GM23338 (cell line): Measurements from ENCODE around the gene CALCR. TPM values are rescaled to one million over a fixed set of nuclear protein-coding genes. Genes with fewer than 3 reads are reported as not detected.

Source experiments
- ATAC-seq: fragments of 200-7000 bp; cut with Tn5 transposase; 3 replicates; pipeline ENCODE4 v1.9.1; 2020
- DNase-seq: peaks from one replicate; pipeline ENCODE4 v3.0.0-alpha.2; 2015; ENCODE audit warnings: low spot score
- H2AFZ ChIP-seq: fragments of 200-600 bp; sonication (generic); 2 replicates; pipeline ENCODE4 v1.8.0; 2016; ENCODE audit warnings: antibody characterized with exemption, mild to moderate bottlenecking, moderate library complexity
- H3F3A ChIP-seq: fragments of 200-600 bp; sonication (generic); replicated peaks from 2 replicates; pipeline ENCODE4 v1.8.0; 2017; ENCODE audit warnings: antibody characterized with exemption, mixed run types, low read depth
- H3K27ac ChIP-seq: fragments of 200-600 bp; sonication (generic); 2 replicates; pipeline ENCODE4 v1.6.1; 2016; ENCODE audit warnings: low read depth
- H3K27me3 ChIP-seq: fragments of 200-600 bp; sonication (generic); 2 replicates; pipeline ENCODE4 v1.8.0; 2016; ENCODE audit warnings: mild to moderate bottlenecking, mixed run types, moderate library complexity; ENCODE audit not compliant: insufficient read depth
- H3K36me3 ChIP-seq: fragments of 200-600 bp; sonication (generic); 2 replicates; pipeline ENCODE4 v1.8.0; 2016; ENCODE audit warnings: mild to moderate bottlenecking; ENCODE audit not compliant: insufficient read depth
- H3K4me1 ChIP-seq: fragments of 200-600 bp; sonication (generic); 2 replicates; pipeline ENCODE4 v1.8.0; 2016; ENCODE audit warnings: mild to moderate bottlenecking, moderate library complexity; ENCODE audit not compliant: insufficient read depth
- H3K4me2 ChIP-seq: fragments of 200-600 bp; sonication (generic); 2 replicates; pipeline ENCODE4 v1.7.1; 2017; ENCODE audit warnings: mixed run types
- H3K4me3 ChIP-seq: fragments of 200-600 bp; sonication (generic); 2 replicates; pipeline ENCODE4 v1.6.1; 2016; ENCODE audit warnings: mixed run types
- H3K79me2 ChIP-seq: fragments of 200-600 bp; sonication (generic); replicated peaks from 2 replicates; pipeline ENCODE4 v1.8.0; 2017; ENCODE audit warnings: mild to moderate bottlenecking; ENCODE audit not compliant: insufficient read depth
- H3K9me2 ChIP-seq: fragments of 200-600 bp; sonication (generic); 2 replicates; pipeline ENCODE4 v1.8.0; 2017; ENCODE audit not compliant: insufficient read depth
- H4K20me1 ChIP-seq: fragments of 200-600 bp; sonication (generic); replicated peaks from 2 replicates; pipeline ENCODE4 v1.8.0; 2017; ENCODE audit warnings: mild to moderate bottlenecking; ENCODE audit not compliant: insufficient read depth
- H3K27ac Mint-ChIP-seq: 2 replicates; pipeline ENCODE4 v1.8.0; 2020; ENCODE audit warnings: inconsistent platforms, mild to moderate bottlenecking, moderate library complexity, mixed read lengths
- H3K27me3 Mint-ChIP-seq: 3 replicates; pipeline ENCODE4 v1.8.0; 2022; ENCODE audit warnings: low read depth, mild to moderate bottlenecking, moderate library complexity, mixed read lengths, inconsistent platforms; ENCODE audit not compliant: insufficient read depth, poor library complexity
- H3K36me3 Mint-ChIP-seq: 3 replicates; pipeline ENCODE4 v1.8.0; 2021; ENCODE audit warnings: low read depth, mild to moderate bottlenecking, inconsistent platforms, moderate library complexity, mixed read lengths
- H3K4me1 Mint-ChIP-seq: 3 replicates; pipeline ENCODE4 v1.8.0; 2020; ENCODE audit warnings: mild to moderate bottlenecking, inconsistent platforms, mixed read lengths
- H3K4me3 Mint-ChIP-seq: 3 replicates; pipeline ENCODE4 v1.8.0; 2021; ENCODE audit warnings: moderate library complexity, mild to moderate bottlenecking, inconsistent platforms, mixed read lengths
- H3K9me3 Mint-ChIP-seq: 3 replicates; pipeline ENCODE4 v1.8.0; 2020; ENCODE audit warnings: moderate library complexity, mild to moderate bottlenecking, inconsistent platforms, mixed read lengths
- CTCF ChIP-seq, 2 experiments: fragments of 200-600 bp in 1 of 2; sonication (generic) in 1 of 2; conservative IDR thresholded peaks; 2 replicates each; pipeline versions ENCODE4 v1.5.1 to v1.6.1; 2016 to 2017; ENCODE audit warnings: antibody characterized with exemption in 2 of 2, low read depth in 2 of 2, mild to moderate bottlenecking in 2 of 2, moderate library complexity in 1 of 2
- NANOG ChIP-seq: IDR thresholded peaks from 2 replicates; pipeline ENCODE4 v1.6.1; 2016; ENCODE audit warnings: antibody characterized with exemption, borderline replicate concordance
- ZNF462 ChIP-seq: fragments of 250-450 bp; sonication (Bioruptor Pico); IDR thresholded peaks from 2 replicates; pipeline ENCODE4 v1.5.0; 2020; ENCODE audit warnings: mild to moderate bottlenecking, moderate library complexity
- polyA plus RNA-seq: library from polyadenylated mRNA; unstranded; fragments of >200 nt; fragmentation: Nextera tagmentation; extraction: Ambion mirVana; gene quantifications from 2 replicates; pipeline ENCODE4 v1.2.1, GENCODE V29; 2016
- total RNA-seq: library from RNA; depleted of rRNA; stranded (reverse); fragments of >200 nt; shearing (Covaris generic); gene quantifications from 2 replicates; pipeline ENCODE4 v1.2.3, GENCODE V29; 2014

CALCR gene
- total and polyA plus RNA-seq, 2 experiments from 2014 or later: 0.32 to 1.6 TPM

DNA sequence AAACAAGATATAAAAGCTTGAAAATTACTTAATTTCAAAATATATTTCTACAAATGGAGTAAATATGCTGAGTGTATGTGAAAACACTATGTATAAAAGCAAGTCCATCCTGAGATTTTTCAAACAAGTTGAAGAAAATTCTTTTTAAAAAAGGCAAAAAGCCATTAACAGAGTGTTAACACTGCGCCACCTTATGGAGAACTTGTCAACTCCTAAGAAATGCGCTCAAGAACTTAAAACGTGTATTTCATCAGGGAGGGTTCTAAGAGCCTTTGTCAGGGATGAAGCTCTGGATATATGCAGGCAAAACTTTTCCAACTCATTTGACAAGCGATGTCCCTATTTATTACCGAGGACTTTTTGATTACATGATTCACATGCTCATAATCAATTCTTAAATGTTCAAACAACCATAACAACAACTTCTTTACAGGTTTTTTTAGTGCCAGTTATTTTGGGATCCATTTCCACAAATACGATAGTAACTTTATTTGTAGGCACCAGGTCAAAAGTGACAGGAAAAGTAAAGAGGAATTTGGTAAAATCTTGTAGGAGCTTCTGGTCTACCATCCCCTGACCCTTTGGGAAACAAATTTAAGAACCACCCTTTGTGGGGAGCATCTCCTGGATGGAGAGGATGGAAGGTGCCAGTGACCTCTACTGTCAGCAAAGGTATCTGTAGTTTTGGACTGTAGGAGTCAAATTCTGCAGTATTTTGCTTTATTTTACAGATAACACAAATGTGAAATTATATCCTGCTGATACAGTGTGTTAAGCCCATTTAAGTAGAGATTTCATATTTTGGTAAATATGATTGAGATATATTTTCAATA lies 23.2 kb downstream of the CALCR start:
- no peak overlapping the region for H3K4me3 Mint-ChIP-seq
- no peaks in the 10 kb centered on the region for H3K9me3 Mint-ChIP-seq
- TF ChIP-seq NANOG (no peak), CTCF (conservative IDR thresholded peaks at IDR 0.05; ENCODE audit: low read depth in 2 of 2) (peak; percentile 78 to 86), ZNF462 (CRISPR knock-in tag) (0 out of 2 replicates have a peak, but pooled peaks have one; percentile 6)
- DNase-seq: peak; percentile 92
- peak; percentile 92 for ATAC-seq
- no peaks in the 10 kb centered on the region for H3K27me3 ChIP-seq
- no peaks in the 10 kb centered on the region for H3K27me3 Mint-ChIP-seq
- no peaks in the 10 kb centered on the region for H3K79me2 ChIP-seq
- no peak overlapping the region for H3K27ac ChIP-seq
- no peaks in the 10 kb centered on the region for H4K20me1 ChIP-seq
- H3K36me3 ChIP-seq: no peaks in the 10 kb centered on the region
- H2AFZ ChIP-seq: no peak overlapping the region
- no peaks in the 10 kb centered on the region for H3K36me3 Mint-ChIP-seq
- no peak overlapping the region for H3K4me3 ChIP-seq
- H3K4me1 ChIP-seq: no peaks in the 10 kb centered on the region
- no peaks in the 10 kb centered on the region for H3F3A ChIP-seq
- H3K27ac Mint-ChIP-seq: no peak overlapping the region
- H3K9me2 ChIP-seq: no peaks in the 10 kb centered on the region
- H3K4me1 Mint-ChIP-seq: peaks cover 5% of the 10 kb centered on the region; the same call in 2 of the 3 replicates
- no peak overlapping the region for H3K4me2 ChIP-seq
